Mesenchymal stem cell (in vitro differentiated cells and primary cell): ENCODE data around the gene CBLN1. TPM values are rescaled to one million over a fixed set of nuclear protein-coding genes. Genes with fewer than 3 reads are reported as not detected.

Source experiments
- DNase-seq: peaks from one replicate; pipeline ENCODE4 v3.0.0-alpha.2; 2013
- H2AFZ ChIP-seq: one replicate; pipeline ENCODE4 v1.6.1; 2013; ENCODE audit warnings: low read depth, mild to moderate bottlenecking, control low read depth, inconsistent platforms, low read length, moderate library complexity
- H2AK5ac ChIP-seq: 2 replicates; pipeline ENCODE4 v1.6.1; 2013; ENCODE audit warnings: low read length, moderate library complexity, mild to moderate bottlenecking, inconsistent platforms; ENCODE audit not compliant: severe bottlenecking
- H2BK120ac ChIP-seq: one replicate; pipeline ENCODE4 v1.6.1; 2013; ENCODE audit warnings: low read depth, mild to moderate bottlenecking, inconsistent platforms, low read length, moderate library complexity
- H2BK12ac ChIP-seq, 2 experiments: one replicate each; pipeline ENCODE4 v1.6.1; 2013; ENCODE audit warnings: inconsistent platforms in 2 of 2, low read length in 2 of 2, mild to moderate bottlenecking in 2 of 2, moderate library complexity in 2 of 2, control low read depth in 1 of 2
- H2BK15ac ChIP-seq: one replicate; pipeline ENCODE4 v1.6.1; 2013; ENCODE audit warnings: mild to moderate bottlenecking, low read depth, inconsistent platforms; ENCODE audit not compliant: poor library complexity, severe bottlenecking
- H2BK5ac ChIP-seq: 2 replicates; pipeline ENCODE4 v1.6.1; 2013; ENCODE audit warnings: low read depth, mild to moderate bottlenecking, low read length, control low read depth, inconsistent platforms; ENCODE audit not compliant: poor library complexity, severe bottlenecking
- H3K14ac ChIP-seq, 2 experiments: one replicate each; pipeline ENCODE4 v1.6.1; 2013; ENCODE audit warnings: inconsistent platforms in 2 of 2, low read length in 2 of 2, control low read depth in 1 of 2, mild to moderate bottlenecking in 1 of 2, moderate library complexity in 1 of 2
- H3K18ac ChIP-seq, 2 experiments: one replicate each; pipeline ENCODE4 v1.6.1; 2013; ENCODE audit warnings: inconsistent platforms in 2 of 2, low read length in 2 of 2, control low read depth in 1 of 2, low read depth in 1 of 2, mild to moderate bottlenecking in 1 of 2
- H3K23ac ChIP-seq, 2 experiments: one replicate each; pipeline ENCODE4 v1.6.1; 2013; ENCODE audit warnings: inconsistent platforms in 2 of 2, low read length in 2 of 2, mild to moderate bottlenecking in 2 of 2, moderate library complexity in 2 of 2, control low read depth in 1 of 2
- H3K27ac ChIP-seq: 2 replicates; pipeline ENCODE4 v1.5.1; 2013; ENCODE audit warnings: mild to moderate bottlenecking, moderate library complexity, low read length, control low read depth, inconsistent platforms; ENCODE audit not compliant: poor library complexity, severe bottlenecking
- H3K27me3 ChIP-seq, 2 experiments: 2 replicates each; pipeline versions ENCODE4 v1.6.1 to v1.7.0; 2013; ENCODE audit warnings: low read length in 2 of 2, mild to moderate bottlenecking in 2 of 2, moderate library complexity in 2 of 2, control low read depth in 1 of 2, inconsistent platforms in 1 of 2; ENCODE audit not compliant: control insufficient read depth in 1 of 2, insufficient read depth in 1 of 2
- H3K36me3 ChIP-seq, 2 experiments: 2 replicates each; pipeline versions ENCODE4 v1.6.1 to v1.7.0; 2013; ENCODE audit warnings: low read length in 2 of 2, control low read depth in 1 of 2, inconsistent platforms in 1 of 2, low read depth in 1 of 2, mild to moderate bottlenecking in 1 of 2; ENCODE audit not compliant: insufficient read depth in 2 of 2, control insufficient read depth in 1 of 2
- H3K4ac ChIP-seq, 2 experiments: one replicate each; pipeline ENCODE4 v1.6.1; 2013; ENCODE audit warnings: inconsistent platforms in 2 of 2, low read length in 2 of 2, mild to moderate bottlenecking in 2 of 2, moderate library complexity in 2 of 2, control low read depth in 1 of 2, low read depth in 1 of 2
- H3K4me1 ChIP-seq: 2 replicates; pipeline ENCODE4 v1.6.1; 2013; ENCODE audit warnings: low read depth, low read length, control low read depth; ENCODE audit not compliant: control insufficient read depth, insufficient read depth
- H3K4me2 ChIP-seq: 2 replicates; pipeline ENCODE4 v1.6.1; 2013; ENCODE audit warnings: low read length, mild to moderate bottlenecking, inconsistent platforms; ENCODE audit not compliant: poor library complexity, severe bottlenecking
- H3K4me3 ChIP-seq, 2 experiments: 2 replicates each; pipeline versions ENCODE4 v1.5.1 to v1.7.0; 2013; ENCODE audit warnings: low read length in 2 of 2, mild to moderate bottlenecking in 2 of 2, control low read depth in 1 of 2, low read depth in 1 of 2; ENCODE audit not compliant: insufficient read depth in 1 of 2
- H3K79me1 ChIP-seq: replicated peaks from 2 replicates; pipeline ENCODE4 v1.6.1; 2013; ENCODE audit warnings: mild to moderate bottlenecking, control low read depth, low read length, inconsistent platforms; ENCODE audit not compliant: poor library complexity, severe bottlenecking
- H3K9ac ChIP-seq: 2 replicates; pipeline ENCODE4 v1.7.0; 2013; ENCODE audit warnings: mild to moderate bottlenecking, low read length, moderate library complexity
- H3K9me3 ChIP-seq: 2 replicates; pipeline ENCODE4 v1.7.0; 2013; ENCODE audit warnings: mild to moderate bottlenecking, low read length; ENCODE audit not compliant: control insufficient read depth
- H4K8ac ChIP-seq: one replicate; pipeline ENCODE4 v1.6.1; 2013; ENCODE audit warnings: inconsistent platforms, mild to moderate bottlenecking, low read length, moderate library complexity
- H4K91ac ChIP-seq: one replicate; pipeline ENCODE4 v1.6.1; 2013; ENCODE audit warnings: mild to moderate bottlenecking, low read length, inconsistent platforms
- WGBS: methylation state at CpG from one replicate; pipeline ENCODE4 v1.1.7; 2013; ENCODE audit warnings: mixed read lengths; 5-methylcytosine and 5-hydroxymethylcytosine counted together
- polyA plus RNA-seq, 2 experiments: library from polyadenylated mRNA; stranded (reverse); fragments of 200-250 nt; gene quantifications; one replicate each; pipeline ENCODE4 v1.2.3, GENCODE V29; 2013

CBLN1 gene
- not detected for polyA plus RNA-seq (2013, experiment 1 of 2)
- polyA plus RNA-seq (2013, experiment 2 of 2) = not detected

DNA sequence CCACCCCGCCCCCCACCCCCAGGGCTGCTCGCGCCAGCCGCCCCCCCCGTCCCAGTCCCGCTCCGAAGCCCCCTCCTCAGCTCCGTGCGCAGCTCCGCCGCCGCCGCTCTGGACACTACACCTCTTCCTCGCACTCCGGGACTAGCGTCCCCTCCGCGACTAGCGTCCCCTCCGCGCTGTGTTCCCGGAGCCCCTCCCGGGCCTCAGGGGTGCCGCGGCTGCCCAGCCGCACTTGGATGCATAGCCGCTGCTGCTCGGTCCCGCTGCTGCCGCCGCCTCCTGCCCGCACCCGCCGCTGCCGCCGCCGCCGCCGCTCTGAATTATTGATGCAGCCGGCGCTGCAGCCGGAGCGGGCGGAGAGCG is at the start of gene CBLN1:
TSS of gene CBLN1 (minus strand) at position 359 of the 363 bp plus-strand sequence. CDS start 373 bp downstream, outside the sequence.
- Histone ChIP-seq H3K27me3 (peaks cover 77 to 85% of the 10 kb centered on the region in 2 experiments), H3K9ac (no peak within 1 kb of the TSS), H2BK12ac (no peak within 1 kb of the TSS), H3K36me3 (no peaks in the 10 kb centered on the region), H3K23ac (no peak within 1 kb of the TSS), H4K8ac (no peak within 1 kb of the TSS), H3K4me3 (peak within 1 kb of the TSS; percentile 50 to 56), H3K9me3 (no peaks in the 10 kb centered on the region), H2BK15ac (no peak within 1 kb of the TSS), H3K27ac (no peak within 1 kb of the TSS), H3K4me1 (peaks cover 24% of the 10 kb centered on the region), H2BK5ac (no peak within 1 kb of the TSS), H3K4me2 (peak within 1 kb of the TSS; percentile 72), H2AK5ac (no peak within 1 kb of the TSS), H2AFZ (peak within 1 kb of the TSS; percentile 27), H3K14ac (no peak within 1 kb of the TSS), H3K4ac (no peak within 1 kb of the TSS), H3K18ac (no peak within 1 kb of the TSS), H3K79me1 (no peaks in the 10 kb centered on the region), H2BK120ac (no peak within 1 kb of the TSS), H4K91ac (no peak within 1 kb of the TSS)
- DNase-seq = no peak
- under 1% methylated on average over 22 of the region's 45 CpGs for WGBS

DNA sequence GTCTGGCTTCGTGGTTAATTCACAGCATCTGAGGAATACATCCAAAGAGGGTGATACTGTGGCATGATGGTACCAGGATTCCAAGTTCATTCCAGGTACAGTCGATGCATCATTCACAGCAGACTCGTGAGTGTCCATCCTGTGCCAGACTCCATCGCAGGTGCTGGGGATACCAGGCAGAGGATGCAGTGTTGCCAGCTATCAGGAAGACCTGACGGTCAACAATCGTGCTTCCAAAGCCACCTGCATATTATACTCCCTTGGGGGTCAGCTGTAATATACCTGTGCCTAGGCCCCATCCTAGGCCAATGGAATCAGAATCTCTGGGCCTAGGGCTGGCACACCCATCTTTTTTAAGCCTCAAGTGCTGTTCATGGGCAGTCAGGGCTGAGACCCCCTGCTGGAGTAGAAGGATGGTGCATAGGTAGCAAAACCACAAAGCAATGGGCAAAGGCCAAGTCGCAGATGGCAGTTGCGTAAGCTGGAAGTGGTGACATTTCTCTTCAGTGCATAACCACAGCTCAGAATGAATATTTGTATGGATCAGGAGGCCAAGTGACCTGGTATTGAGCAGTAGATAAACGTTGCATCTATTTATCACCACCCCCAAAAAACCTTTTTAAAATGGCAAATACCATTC is 49.0 kb upstream of the CBLN1 start:
- no peak overlapping the region for H2BK12ac ChIP-seq
- H3K79me1 ChIP-seq = no peaks in the 10 kb centered on the region
- no peaks in the 10 kb centered on the region for H3K4me1 ChIP-seq
- no peak overlapping the region for H3K4ac ChIP-seq
- no peak overlapping the region for H3K9ac ChIP-seq
- no peak overlapping the region for H2BK5ac ChIP-seq
- no peak overlapping the region for H3K14ac ChIP-seq
- H2AK5ac ChIP-seq = no peak overlapping the region
- no peak overlapping the region for H2BK120ac ChIP-seq
- H4K91ac ChIP-seq = no peak overlapping the region
- no peaks in the 10 kb centered on the region for H3K36me3 ChIP-seq
- H3K18ac ChIP-seq = no peak overlapping the region
- WGBS = 74% methylated on average over 7 of the region's 9 CpGs
- H3K4me3 ChIP-seq = no peak overlapping the region
- no peak overlapping the region for H2AFZ ChIP-seq
- H3K23ac ChIP-seq = no peak overlapping the region
- no peaks in the 10 kb centered on the region for H3K27me3 ChIP-seq
- no peak for DNase-seq
- no peak overlapping the region for H3K4me2 ChIP-seq
- H3K9me3 ChIP-seq = no peaks in the 10 kb centered on the region
- no peak overlapping the region for H2BK15ac ChIP-seq
- no peak overlapping the region for H4K8ac ChIP-seq
- no peak overlapping the region for H3K27ac ChIP-seq

DNA sequence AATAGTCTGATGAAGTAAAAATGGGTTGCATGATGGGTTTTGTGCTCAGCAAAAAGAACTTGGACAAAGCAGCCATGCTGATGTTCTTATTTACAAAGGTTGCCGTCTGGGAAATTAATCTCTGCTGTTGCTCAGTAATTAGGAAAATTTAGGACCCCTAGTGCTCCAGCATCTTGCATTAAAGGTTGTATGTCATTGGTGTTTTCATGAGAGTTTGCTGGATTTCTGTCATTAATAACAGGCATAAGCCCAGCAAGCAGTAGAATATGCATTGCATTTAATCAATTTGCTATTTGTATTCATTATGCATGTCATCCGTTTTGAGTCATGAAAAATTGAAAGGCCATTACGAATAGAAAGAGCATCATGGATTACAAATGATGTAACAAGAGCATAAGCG is 46.7 kb upstream of the CBLN1 start:
- H3K36me3 ChIP-seq = no peaks in the 10 kb centered on the region
- no peak overlapping the region for H3K23ac ChIP-seq
- H3K18ac ChIP-seq = no peak overlapping the region
- H3K4ac ChIP-seq = no peak overlapping the region
- no peaks in the 10 kb centered on the region for H3K79me1 ChIP-seq
- no peaks in the 10 kb centered on the region for H3K27me3 ChIP-seq
- no peak overlapping the region for H4K91ac ChIP-seq
- H3K4me1 ChIP-seq = no peaks in the 10 kb centered on the region
- no peak overlapping the region for H2BK120ac ChIP-seq
- no peak overlapping the region for H3K9ac ChIP-seq
- H3K9me3 ChIP-seq = no peaks in the 10 kb centered on the region
- H2BK12ac ChIP-seq = no peak overlapping the region
- no peak overlapping the region for H3K27ac ChIP-seq
- 83% methylated on average over 4 of the region's 4 CpGs for WGBS
- no peak overlapping the region for H3K4me3 ChIP-seq
- DNase-seq = no peak
- no peak overlapping the region for H2AK5ac ChIP-seq
- no peak overlapping the region for H3K4me2 ChIP-seq
- no peak overlapping the region for H2BK15ac ChIP-seq
- no peak overlapping the region for H3K14ac ChIP-seq
- H4K8ac ChIP-seq = no peak overlapping the region
- no peak overlapping the region for H2BK5ac ChIP-seq
- H2AFZ ChIP-seq = no peak overlapping the region

GRCh38 chr16:49327466-49327865 is 45.8 kb upstream of the CBLN1 start:
- H2BK120ac ChIP-seq = no peak overlapping the region
- H3K27ac ChIP-seq = no peak overlapping the region
- 75% methylated on average over 4 of the region's 4 CpGs for WGBS

More at GRCh38 chr16:49327466-49327865, 45.8 kb upstream of the CBLN1 start:
- no peak overlapping the region for H3K23ac ChIP-seq
- H3K4me2 ChIP-seq = no peak overlapping the region
- H2AK5ac ChIP-seq = no peak overlapping the region
- no peak overlapping the region for H4K8ac ChIP-seq
- H3K9ac ChIP-seq = no peak overlapping the region
- H3K14ac ChIP-seq = no peak overlapping the region
- no peaks in the 10 kb centered on the region for H3K79me1 ChIP-seq
- no peak overlapping the region for H2BK12ac ChIP-seq
- no peaks in the 10 kb centered on the region for H3K27me3 ChIP-seq
- no peak overlapping the region for H2BK15ac ChIP-seq
- no peak overlapping the region for H3K4ac ChIP-seq
- no peak for DNase-seq
- no peak overlapping the region for H4K91ac ChIP-seq
- H3K36me3 ChIP-seq = no peaks in the 10 kb centered on the region
- H3K18ac ChIP-seq = no peak overlapping the region
- no peaks in the 10 kb centered on the region for H3K4me1 ChIP-seq
- no peak overlapping the region for H3K4me3 ChIP-seq
- no peak overlapping the region for H2AFZ ChIP-seq
- H3K9me3 ChIP-seq = no peaks in the 10 kb centered on the region
- no peak overlapping the region for H2BK5ac ChIP-seq
